Fibroblast of mammary gland (primary cell): ENCODE data around the gene RNF38.

Experiments
- DNase-seq: peaks from one replicate; pipeline ENCODE4 v3.0.0-alpha.2; 2010; ENCODE audit warnings: low read depth
- H3K4me3 ChIP-seq: 2 replicates; pipeline ENCODE4 v1.5.1; 2011; ENCODE audit warnings: low read depth, mild to moderate bottlenecking, low read length, moderate library complexity; ENCODE audit not compliant: control insufficient read depth
- TF ChIP-seq, protein P1 (sequence below): conservative IDR thresholded peaks from 2 replicates; pipeline ENCODE4 v1.5.1; 2011; ENCODE audit warnings: low read depth, low read length, inconsistent platforms; ENCODE audit not compliant: control insufficient read depth, insufficient read depth

The RNF38 gene

DNA sequence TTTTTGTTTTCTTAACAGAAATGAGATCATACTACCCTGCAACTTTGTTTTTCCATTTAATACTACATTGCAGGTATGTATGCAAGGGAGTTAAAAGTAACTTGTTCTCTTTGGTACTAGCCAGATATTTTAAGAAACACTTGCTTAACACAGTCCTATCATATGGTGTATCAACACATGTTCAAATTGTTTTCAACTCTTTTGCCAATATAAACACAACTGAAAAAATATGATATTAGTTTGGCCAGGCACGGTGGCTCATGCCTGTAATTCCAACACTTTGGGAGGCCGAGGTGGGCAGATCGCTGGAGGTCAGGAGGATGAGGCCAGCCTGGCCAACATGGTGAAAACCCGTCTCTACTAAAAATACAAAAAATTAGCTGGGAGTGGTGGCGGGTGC, 41.6 kb downstream of the RNF38 start:
- DNase-seq: no peak
- TF ChIP-seq, protein P1, sequence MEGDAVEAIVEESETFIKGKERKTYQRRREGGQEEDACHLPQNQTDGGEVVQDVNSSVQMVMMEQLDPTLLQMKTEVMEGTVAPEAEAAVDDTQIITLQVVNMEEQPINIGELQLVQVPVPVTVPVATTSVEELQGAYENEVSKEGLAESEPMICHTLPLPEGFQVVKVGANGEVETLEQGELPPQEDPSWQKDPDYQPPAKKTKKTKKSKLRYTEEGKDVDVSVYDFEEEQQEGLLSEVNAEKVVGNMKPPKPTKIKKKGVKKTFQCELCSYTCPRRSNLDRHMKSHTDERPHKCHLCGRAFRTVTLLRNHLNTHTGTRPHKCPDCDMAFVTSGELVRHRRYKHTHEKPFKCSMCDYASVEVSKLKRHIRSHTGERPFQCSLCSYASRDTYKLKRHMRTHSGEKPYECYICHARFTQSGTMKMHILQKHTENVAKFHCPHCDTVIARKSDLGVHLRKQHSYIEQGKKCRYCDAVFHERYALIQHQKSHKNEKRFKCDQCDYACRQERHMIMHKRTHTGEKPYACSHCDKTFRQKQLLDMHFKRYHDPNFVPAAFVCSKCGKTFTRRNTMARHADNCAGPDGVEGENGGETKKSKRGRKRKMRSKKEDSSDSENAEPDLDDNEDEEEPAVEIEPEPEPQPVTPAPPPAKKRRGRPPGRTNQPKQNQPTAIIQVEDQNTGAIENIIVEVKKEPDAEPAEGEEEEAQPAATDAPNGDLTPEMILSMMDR: no peak

GRCh38 chr9:36357639-36358038, 42.4 kb downstream of the RNF38 start:
- DNase-seq: no peak
- TF ChIP-seq, protein P1: no peak

More for the DNA sequence above, 41.6 kb downstream of the RNF38 start:
- no peak overlapping the region for H3K4me3 ChIP-seq

DNA sequence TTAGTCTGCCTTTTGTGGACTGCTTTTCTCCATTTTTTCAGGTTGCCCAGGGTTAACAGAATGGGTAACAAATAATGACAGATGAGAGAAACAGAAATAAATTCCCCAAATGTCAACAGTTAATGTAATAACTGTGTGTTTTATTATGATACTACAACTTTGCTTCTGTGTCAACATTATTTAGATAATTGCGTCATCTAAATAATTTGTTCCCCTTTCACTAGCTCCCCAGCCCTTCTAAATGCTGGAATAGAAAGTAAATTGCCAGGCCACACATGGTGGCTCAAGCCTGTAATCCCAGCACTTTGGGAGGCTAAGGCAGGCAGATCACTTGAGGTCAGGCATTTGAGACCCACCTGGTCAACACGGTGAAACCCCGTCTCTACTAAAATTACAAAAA, 53.5 kb downstream of the RNF38 start:
- TF ChIP-seq, protein P1: no peak
- no peak for DNase-seq
- H3K4me3 ChIP-seq: no peak overlapping the region

More at GRCh38 chr9:36357639-36358038, 42.4 kb downstream of the RNF38 start:
- H3K4me3 ChIP-seq: no peak overlapping the region

DNA sequence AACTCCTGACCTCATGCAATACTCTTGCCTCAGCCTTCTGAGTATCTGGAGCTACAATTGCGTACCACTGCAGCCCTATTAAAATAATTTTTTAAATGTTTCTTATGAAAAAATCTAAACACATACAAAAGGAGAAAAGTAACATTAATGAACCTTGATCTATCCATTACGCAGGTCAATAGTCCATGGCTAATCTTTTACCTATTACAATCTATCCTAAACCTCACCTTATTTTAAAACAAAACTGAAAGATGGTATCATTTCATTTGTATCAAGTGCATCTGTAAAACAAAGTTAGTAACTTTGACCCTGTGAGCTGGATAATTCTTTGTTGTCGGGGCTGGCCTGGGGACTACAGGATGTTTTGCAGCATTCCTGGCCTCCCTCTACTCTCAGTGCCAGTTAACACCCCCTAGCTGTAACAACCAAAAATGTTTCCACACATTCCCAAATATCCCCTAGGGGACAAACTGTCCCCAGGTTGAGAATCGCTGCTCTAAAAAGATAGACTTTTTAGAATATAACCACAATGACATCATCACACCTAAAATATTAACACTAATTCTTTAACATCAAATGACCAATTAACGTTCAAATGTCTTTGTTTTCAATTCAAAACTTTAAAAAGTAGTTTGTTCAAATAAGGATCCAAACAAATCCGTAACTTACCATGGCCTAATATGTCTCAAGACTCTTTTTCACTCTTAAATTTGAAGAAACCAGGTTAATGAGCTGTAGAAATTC, 54.8 kb downstream of the RNF38 start:
- DNase-seq: no peak
- TF ChIP-seq, protein P1: no peak
- no peak overlapping the region for H3K4me3 ChIP-seq

DNA sequence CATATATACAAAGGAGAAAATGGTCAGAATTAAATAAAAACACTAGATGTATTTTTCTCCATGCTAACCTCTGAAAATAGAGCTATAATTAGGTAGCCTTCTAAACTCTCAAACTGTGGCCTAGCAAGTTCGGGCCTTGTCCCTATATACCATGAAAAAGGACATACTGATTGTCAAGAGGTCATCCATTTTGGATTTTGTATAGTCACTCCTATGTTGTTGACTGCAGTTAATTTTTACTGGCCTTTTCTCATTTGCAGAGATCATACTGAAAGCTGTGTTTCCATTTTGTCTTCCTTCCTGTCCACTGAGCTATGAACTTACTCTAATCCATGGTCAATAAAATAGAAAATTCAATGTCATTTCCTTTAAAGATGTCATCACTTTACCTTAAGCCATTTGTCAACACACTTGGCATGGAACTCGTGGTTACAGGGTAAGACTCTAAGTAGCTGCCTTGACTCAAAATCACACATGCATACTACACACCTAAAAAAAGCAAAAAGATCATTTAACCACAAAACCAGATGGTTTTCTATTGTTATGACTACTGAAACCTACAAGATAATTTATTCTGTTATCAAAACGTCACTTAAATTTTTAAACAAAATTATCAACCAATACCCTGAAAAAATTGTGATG, 58.0 kb downstream of the RNF38 start:
- DNase-seq: peak; percentile 8
- TF ChIP-seq, protein P1: no peak
- H3K4me3 ChIP-seq: no peak overlapping the region

DNA sequence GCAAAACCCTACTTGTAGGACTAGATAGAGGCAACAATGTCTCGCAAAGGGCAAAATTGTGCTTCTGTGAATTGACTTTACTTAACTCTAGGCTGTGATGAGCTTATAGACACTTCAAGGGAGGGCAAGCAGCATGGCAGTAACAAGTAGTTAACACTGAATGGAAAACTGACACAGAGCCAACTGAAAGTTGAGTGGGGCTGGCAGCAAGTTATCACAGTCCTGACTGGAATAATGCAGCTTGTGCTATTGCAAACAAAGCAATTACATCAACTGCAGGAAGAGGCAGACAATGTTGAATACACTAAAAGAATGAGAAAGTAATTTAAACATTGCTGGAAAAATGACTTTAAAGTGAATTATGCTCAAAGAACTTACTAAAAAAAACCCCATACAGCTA, 62.2 kb downstream of the RNF38 start:
- no peak overlapping the region for H3K4me3 ChIP-seq
- TF ChIP-seq, protein P1: no peak
- no peak for DNase-seq
